Stimulated activated CD8-positive, alpha-beta memory T cell treated with anti-CD3 and anti-CD28 coated beads, Interleukin-7, amount 100 ng/mL, for 48 hours (primary cell): ENCODE results near the gene BCAS1.

Experiments used
- DNase-seq, 2 donors: peaks; one replicate each; pipeline ENCODE4 v3.0.0-alpha.2; 2020; ENCODE audit warnings: low read depth in 1 of 2; ENCODE audit errors: extremely low read depth in 1 of 2

BCAS1 gene

GRCh38 chr20:53914781-53915445 lies 155.5 kb downstream of the BCAS1 start:
- no peak for DNase-seq

- DNase-seq, result no peak
Measured at GRCh38 chr20:53914091-53914780, 156.2 kb downstream of the BCAS1 start.

- DNase-seq, result no peak
Measured at GRCh38 chr20:53911301-53911700, 159.1 kb downstream of the BCAS1 start.

DNA sequence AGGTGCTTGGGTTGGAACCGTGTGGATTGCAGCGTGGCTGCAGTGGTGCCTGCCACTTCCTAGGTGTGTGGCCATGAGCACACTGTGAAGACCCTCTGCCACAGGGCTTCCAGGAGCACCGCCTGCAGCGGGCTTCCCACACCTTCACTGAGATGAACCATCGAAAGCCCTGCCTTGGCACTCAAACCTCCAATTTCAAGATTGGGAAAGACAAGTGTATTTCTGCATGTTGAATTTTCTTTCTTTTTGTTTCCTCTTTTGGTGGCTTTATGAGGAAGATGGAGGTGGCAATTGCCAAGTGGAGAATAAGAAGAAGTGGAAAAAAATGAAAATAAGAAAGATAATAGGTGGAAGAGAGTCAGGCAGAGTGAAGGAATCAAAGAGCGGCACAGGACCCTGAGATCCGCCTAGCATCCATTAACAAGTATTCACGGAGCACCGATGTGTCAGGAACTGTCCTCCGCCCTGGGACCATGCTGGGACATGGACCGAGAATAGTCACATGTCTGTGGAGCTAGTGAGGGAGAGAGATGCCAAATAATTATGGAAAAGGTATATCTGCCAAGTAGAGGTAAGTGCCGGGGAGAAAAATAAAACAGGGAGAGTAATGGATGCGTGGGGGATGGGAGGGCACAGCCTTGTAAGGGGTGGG lies 159.9 kb downstream of the BCAS1 start:
- no peak for DNase-seq

DNA sequence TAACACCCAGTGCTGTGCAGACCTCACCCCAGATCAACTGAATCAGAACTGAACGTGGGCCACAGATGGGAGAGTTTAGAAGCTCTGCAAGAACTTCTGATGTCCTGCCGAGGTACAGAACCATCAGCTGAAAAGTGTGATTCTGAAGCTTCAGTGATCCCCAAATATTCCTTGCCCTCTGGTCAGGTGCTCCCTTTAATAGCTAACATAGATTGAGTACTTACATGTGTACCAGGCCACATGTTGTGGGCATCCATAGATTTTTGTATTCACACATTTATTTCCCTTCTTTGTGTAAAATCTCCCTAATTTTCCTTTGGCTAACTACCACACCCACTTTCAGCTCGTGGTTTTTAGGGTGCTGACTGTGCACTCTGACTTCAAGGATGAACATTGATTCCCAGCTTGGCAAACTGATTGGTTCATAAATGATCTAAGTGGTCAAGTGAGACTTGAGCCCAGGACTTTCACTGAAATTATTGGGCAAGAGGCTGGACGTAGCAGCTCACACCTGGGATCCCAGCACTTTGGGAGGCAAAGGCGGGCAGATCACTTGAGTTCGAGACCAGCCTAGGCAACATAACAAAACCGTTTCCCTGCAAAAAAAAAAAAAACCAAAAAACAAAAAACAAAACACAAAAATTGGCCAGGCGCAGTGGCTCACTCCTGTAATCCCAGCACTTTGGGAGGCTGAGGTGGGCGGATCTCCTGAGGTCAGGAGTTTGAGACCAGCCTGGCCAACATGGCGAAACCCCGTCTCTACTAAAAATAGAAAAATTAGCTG lies 162.2 kb downstream of the BCAS1 start:
- DNase-seq, result no peak

DNA sequence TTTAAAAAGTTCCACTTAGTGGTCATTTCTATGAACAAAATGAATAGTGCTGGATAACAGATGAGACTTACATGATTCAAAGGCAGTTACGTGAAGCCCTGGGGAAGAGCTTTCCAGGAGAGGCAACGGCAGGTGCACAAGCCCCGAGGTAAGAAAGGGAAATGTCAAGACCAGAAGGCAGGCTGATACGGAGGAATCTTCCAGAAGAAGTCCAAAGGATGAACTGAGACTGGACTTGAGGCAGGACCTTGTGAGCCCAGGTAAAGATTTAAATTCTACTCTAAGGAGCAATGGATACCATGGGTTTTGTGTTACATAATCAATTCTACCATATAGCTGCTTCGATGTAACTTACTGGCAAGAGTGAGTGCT lies 164.6 kb downstream of the BCAS1 start:
- no peak for DNase-seq

- no peak for DNase-seq
Measured at GRCh38 chr20:53905019-53905819, 165.2 kb downstream of the BCAS1 start.

GRCh38 chr20:53904261-53904660 lies 166.1 kb downstream of the BCAS1 start:
- no peak for DNase-seq

DNA sequence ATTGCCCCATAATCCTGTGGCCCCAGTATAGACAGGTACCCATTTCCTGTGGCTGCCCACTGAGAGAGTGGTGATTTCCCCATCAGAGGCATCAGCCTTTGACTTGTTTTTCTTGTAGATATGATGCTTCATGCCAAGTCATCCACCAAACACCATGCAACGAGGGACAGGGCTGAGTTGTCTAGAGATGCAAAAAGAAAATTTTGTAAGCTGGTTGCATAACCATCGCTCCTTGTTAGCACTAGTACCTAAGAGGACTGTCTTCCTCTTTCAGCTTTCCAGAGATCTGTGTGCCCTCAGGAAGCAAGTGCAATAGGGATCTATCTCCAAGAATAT lies 166.8 kb downstream of the BCAS1 start:
- DNase-seq, result no peak

DNA sequence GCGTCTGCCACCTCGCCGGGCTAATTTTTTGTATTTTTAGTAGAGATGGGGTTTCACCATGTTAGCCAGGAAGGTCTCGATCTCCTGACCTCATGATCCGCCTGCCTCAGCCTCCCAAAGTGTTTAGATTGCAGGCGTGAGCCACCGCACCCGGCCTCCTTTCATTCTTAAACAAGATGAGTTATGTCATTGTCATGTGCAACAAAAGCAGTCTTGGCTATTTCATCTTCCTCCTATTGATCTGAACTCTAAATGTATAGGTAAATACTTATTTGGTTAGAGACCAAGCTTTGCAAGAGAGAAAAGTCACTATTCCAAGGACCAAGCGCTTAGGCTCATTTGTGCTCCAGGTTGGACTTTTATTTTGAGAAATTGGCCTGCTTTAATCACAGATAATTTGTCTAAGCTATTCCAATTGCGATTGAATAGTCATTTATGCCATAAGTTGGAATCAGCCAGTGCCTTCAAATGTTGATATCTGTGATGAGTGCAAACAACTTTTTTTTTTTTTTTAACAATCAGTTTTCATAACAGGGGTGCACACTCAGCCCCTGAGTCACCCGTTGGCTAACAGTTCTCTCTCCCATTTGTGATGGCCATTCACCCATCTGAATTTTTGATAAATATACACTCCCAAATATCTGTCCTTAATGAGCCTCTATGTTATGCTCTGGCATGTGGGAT lies 167.3 kb downstream of the BCAS1 start:
- DNase-seq, result no peak

GRCh38 chr20:53901497-53902096 lies 168.8 kb downstream of the BCAS1 start:
- no peak for DNase-seq

- no peak for DNase-seq
Measured at GRCh38 chr20:53901064-53901463, 169.3 kb downstream of the BCAS1 start.

DNA sequence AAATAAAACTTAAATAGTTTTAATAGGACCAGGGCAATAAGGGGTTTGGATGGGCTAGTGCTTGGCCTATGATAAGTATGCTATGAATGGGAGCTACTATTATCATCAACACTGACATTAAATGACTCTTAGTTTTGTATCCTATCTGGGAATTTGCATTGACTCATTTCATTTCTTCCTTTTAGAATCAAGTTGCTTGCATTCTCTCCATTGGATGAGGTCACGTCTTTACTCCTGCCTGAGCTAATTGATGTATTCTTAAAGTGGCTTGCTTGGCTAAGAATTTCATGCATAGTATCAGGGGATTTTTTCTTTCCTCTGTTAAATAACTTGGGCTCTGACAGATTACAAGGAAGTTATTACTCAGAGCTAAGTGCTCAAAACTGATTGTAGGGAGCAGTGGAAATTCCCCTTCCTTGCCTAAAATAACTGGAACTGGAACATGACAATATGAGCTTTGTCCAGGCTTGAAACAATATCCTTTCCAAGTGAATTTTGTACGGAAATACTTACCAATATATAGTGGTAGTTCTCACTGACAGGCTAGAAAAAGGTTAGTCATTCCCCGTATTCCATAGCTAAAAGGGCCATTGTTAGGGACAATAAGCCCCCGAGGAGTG lies 169.9 kb downstream of the BCAS1 start:
- DNase-seq, result no peak

GRCh38 chr20:53899351-53900167 lies 170.8 kb downstream of the BCAS1 start:
- peak; percentile 41 to 81 for DNase-seq

DNA sequence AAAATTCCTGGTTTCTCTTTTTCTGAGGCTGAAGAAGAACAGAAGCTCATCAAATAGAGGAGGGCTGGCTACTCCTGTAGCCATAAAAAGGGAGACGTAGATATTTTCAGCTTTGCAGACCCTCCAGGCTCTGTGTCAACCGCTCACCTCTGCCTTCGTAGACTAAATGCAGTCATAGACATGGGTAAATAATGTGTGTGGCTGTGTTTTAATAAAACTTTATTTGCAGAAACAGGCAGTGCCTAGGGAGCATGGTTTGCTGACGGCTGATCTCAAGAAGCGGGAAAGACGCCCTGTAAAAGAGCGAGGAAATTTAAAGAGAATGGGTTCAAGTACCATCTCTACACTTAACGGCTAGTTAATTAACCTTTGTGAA lies 171.8 kb downstream of the BCAS1 start:
- DNase-seq, result no peak

DNA sequence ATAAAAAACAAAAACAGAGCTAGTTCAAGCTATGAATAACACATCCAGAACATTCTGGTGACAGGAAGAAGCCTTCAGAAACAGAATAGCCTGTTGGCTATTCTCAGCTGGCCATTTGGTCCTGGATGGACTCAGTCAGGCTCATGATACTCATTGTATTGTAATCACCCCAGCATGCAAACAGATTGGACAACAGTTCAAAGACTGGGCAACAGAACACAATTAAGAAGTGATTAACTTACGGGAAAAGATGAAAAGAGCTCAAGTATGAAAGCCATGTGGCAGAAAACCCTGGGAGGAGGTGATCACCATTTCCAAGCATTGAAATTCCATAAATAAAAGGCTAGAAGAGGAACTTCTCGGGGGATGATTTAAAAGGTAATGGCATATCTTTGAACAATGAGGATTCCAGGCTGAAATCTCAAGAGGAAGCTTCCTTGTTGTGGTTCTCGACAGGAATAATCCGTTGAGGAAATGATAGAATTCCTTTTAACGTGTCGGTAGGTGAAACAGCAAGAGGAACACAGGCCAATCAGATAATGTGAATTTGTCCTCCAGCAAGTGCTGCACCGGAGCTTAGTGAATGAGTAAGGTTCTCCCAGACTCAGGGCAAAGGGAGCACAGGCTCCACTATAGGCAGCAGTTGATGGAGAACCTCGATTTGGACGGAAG lies 172.4 kb downstream of the BCAS1 start:
- no peak for DNase-seq

DNA sequence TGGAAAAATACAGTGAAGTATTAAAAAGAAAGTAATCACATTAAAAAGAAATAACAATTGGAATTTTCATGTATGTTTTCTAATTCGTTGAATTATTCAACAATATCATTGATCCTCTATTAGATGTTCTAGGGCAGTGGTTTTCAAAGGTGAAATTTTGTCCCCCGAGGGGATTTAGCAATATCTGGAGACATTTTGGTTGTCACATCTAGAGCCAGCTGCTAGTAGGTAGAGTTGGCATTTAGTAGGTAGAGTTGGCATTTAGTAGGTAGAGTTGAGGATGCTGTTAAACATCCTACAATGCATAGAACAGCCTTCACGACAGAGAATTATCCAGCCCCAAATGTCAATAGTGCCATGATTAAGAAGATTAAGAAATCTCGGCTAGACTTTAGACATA lies 173.7 kb downstream of the BCAS1 start:
- no peak for DNase-seq

- DNase-seq, result no peak
Measured at GRCh38 chr20:53896041-53896440, 174.4 kb downstream of the BCAS1 start.
